HG03460 (cell line): ENCODE data around the gene IGIP.

Experiments used
- ATAC-seq: cut with Tn5 transposase; IDR thresholded peaks from one replicate; pipeline ENCODE4 v1.9.1; 2021; ENCODE audit not compliant: unreplicated experiment

IGIP gene

GRCh38 chr5:140125637-140126036 lies at the start of gene IGIP:
Gene IGIP, plus strand, starts transcription at chr5:140125937. Its CDS starts 2,540 bp downstream, at chr5:140128477.
- ATAC-seq: no peak

DNA sequence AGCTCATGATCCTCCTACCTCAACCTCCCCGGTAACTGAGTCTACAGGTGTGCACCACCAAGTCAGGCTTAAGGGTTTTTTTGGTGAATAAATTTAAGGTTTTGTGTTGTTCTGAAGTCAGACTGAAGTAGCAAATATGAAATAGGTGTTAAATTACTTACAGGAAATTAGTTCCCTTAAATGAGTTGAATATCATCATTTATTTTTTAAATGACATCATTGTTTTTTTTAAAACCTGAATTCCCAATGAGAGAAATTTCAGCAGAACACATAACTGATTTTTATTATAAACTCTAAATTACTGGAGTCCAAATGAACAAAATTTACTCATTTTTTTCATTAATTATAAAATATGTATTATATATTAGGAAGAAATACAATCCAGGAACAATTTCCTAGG lies 49.6 kb upstream of the IGIP start:
- ATAC-seq: no peak

- ATAC-seq: no peak
Measured at GRCh38 chr5:140076788-140077187, 48.9 kb upstream of the IGIP start.

GRCh38 chr5:140083120-140083519 lies 42.6 kb upstream of the IGIP start:
- no peak for ATAC-seq

- no peak for ATAC-seq
Measured at GRCh38 chr5:140083650-140084049, 42.1 kb upstream of the IGIP start.

- ATAC-seq: no peak
Measured at GRCh38 chr5:140084541-140084940, 41.2 kb upstream of the IGIP start.

GRCh38 chr5:140090251-140090650 lies 35.5 kb upstream of the IGIP start:
- no peak for ATAC-seq

DNA sequence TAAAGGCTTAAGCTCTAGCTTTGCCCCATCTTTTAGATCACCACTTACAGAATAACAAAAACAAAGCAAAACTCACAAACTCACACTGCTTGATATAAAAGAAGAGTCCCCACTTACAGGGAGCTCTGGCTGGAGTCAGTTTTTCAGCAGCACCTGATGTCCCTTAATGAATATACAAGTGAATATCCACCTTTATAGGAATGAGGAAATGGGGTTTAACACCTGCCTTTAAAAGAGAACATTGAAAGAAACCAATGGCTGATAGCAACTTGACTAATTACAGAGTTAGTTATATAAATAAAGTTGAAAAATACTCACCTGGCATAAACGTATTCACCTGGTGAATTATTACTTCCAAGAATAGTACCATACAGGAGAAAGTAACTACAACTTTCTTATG lies 32.6 kb upstream of the IGIP start:
- no peak for ATAC-seq

DNA sequence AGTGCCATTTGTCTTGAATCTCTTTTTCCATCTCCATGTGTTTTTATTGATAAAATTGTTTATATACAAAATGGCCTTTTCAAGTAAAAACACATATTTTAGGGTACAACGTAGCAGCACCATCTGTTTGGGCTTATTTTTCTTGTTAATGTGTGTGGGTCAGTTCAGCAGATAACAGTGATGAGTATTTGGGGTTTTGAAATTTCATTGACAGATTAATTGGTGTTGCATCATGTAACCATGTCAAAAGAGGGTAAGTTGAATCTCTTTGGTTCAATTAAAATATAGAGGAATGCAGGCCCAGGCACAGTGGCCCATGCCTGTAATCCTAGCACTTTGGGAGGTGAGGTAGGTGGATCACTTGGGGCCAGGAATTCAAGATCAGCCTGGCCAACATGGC lies 31.9 kb upstream of the IGIP start:
- no peak for ATAC-seq

GRCh38 chr5:140094889-140095288 lies 30.8 kb upstream of the IGIP start:
- ATAC-seq: no peak

GRCh38 chr5:140101179-140101578 lies 24.6 kb upstream of the IGIP start:
- no peak for ATAC-seq

DNA sequence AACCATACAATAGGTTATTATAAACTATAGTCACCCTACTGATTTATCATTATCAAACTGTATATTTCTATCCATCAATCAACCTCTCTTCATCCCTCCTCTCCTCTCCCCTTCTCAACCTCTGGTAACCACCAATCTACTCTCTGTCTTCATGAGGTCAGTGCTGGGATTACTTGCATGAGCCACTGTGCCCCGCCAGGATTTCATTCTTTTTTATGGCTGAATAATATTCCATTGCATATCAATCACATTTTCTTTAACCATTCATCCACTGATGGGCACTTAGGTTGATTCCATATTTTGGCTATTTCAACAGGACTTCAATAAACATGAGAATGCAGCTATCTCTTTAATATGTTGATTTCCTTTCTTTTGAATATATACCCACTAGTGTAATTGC lies 22.6 kb upstream of the IGIP start:
- no peak for ATAC-seq

DNA sequence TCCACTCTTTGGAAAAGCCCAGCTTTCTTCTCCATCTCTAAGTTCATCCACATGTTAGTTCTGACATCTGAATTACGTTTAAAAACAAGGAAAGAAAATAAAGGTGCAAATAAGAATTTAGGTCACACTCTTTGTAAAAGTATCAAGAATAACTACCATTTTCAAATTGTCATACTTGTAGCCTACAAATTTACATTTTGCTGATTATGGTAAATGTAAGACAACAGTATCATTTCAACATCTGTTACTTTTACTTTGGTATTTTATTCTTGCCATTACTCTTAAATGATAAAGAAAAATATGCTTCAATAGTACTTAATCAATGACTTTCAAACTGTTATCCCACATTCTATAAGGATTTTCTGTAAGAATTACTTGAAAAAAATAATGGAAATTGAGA lies 21.6 kb upstream of the IGIP start:
- no peak for ATAC-seq

GRCh38 chr5:140106101-140106500 lies 19.6 kb upstream of the IGIP start:
- ATAC-seq: no peak

DNA sequence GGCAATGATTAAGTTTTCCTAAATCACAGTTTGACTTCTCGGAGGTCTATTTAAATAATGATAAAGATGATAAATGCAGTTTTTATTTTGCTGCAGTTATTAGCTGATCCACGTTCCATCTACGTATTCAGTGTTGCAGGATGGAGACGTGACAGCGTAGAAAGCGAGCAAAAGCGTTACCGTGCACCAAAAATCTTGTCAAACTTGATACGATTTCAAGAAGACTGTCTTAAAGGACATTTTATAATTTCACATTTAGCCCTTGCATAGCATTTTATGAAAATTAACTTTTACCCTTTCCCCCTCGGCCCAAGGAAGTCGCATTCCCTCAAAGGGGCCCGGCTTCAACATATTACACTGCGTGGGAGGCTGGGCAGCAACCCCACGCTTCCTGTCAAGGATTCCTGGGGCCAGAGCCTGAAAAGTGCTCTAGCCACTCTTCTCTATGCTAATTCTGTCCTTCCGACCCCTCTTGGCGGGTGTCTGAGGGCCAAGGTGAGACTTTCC lies 18.9 kb upstream of the IGIP start:
- ATAC-seq: no peak

DNA sequence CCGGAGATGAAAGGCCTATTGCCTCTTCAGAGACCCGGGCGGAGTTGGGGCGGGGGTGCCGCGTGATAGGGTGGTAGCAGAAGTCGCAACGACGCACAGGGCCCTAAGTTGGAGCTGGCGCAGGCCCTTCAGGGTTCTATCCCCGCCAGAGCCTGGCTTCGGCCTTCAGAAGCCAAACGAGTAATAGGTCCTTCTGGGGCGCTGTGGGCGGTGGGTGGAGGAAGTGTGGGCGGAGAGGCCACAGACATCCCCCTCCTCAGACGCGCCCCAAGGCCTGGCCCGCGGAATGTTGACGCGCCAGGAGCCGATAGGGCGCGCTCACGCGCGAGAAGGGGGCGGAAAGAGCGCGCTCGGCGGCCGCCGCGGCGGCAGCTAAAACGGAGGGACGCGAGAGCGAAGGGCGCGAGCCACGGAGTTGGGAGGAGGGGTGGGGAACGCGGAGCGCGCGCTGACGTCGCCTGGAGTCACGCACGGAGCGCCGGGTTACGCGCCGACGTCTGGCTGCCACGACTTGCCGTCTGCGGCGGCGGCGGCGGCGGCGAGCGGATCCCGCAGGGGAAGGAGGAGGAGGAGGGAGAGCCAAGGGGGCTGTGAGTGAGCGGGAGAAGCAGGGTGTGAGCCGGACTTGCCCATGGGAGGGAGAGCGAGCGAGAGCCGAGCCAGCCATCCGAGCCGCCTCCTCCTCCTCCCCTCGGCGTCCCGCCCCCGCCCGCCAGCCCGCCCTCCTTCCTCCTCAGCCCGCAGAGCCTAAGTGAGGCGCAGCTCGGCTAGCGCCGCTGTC lies 18.2 kb upstream of the IGIP start:
- ATAC-seq: peak; percentile 83

DNA sequence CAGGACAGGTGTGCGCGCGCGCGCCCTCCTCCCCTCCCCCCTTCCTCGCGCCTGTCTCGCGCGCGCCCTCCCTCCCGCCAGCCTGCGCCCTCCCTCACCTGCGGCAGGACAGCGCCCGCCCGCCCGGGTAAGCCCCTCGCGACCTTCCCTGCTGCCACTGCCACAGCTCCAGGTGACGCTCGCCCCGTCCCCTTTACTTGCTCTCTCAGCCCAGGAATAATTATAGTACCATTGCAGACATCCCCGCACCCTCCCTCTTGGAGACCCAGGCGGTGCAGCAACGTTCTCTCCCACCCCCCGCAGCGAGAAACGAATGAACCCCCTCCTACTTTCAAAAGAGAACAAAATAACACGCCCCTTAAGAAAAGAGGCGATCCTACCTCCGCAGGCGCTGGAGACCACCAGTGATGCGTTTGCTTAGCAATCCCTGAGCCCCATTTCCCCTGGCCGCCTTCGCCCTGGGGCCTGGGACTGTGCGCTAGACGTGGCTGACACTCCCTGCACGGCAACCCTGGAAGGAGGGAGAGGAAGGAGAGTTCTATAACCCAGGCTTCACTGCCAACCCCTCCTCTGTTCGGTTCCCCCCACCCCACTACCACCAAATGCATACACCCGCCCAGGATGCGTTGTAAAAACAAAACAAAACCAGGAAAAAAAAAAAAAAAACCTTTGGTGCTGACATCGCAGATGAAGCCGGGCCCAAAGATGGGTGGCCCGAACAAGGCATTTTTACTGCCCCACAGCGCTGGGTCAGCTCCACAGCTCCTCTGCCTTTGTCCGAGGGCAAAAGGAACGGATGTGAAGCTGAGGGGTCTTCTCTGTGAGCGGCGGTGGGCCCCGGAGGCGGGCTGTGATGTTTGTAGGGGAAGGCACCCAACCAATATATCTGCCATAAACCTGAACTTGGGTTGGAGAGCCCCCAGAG lies 17.4 kb upstream of the IGIP start:
- no peak for ATAC-seq

DNA sequence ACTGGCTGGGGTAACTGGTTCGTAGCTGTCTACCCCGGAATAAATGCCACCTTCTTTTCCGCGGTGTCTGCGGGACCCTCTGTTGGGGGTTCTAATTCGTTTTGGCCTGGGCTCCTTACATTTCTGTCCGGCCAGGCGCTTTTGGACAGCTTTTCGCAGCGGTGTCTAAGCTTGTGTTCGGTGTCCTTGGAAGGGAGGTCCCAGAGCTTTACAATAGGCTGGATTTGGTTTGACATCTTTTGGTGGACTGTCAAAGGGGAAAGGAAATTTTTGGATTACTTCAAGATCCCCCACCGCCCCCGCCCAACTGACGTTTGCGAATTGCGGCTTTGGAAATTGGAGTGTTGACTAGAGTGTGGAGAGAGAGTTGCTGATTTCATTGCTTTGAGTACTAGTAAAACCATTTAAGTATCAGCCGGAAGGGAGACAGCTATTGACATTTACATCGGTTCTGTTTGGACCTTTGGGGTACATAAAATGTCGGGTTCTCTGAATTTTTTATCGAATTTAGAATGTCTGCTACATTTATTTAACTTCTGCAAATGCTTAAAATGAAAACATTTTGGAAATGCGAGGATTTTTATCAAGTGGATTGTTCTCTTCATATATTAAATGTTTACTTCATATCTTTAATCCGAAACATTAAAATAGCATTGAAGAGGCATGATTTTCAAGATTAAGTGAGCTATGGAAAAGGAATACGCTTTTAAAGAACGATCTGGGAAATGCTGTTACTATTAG lies 16.5 kb upstream of the IGIP start:
- no peak for ATAC-seq

GRCh38 chr5:140109759-140110645 lies 15.7 kb upstream of the IGIP start:
- no peak for ATAC-seq

- ATAC-seq: no peak
Measured at GRCh38 chr5:140110646-140110957, 15.1 kb upstream of the IGIP start.
